HG02678 (cell line): ENCODE data around the gene PCCB.
"Not testable (repeated sequence)": the region's sequence is repeated elsewhere in the genome, so short reads cannot be mapped to it uniquely, and the experiment has no call there.

Source experiments
- ATAC-seq: cut with Tn5 transposase; IDR thresholded peaks from one replicate; pipeline ENCODE4 v1.9.1; 2021; ENCODE audit warnings: mild to moderate bottlenecking, moderate library complexity; ENCODE audit not compliant: unreplicated experiment

PCCB gene

GRCh38 chr3:136311261-136311660 lies 61.1 kb downstream of the PCCB start:
- ATAC-seq: no peak

GRCh38 chr3:136311968-136312367 lies 61.8 kb downstream of the PCCB start:
- ATAC-seq: no peak

- ATAC-seq: no peak
Observed at GRCh38 chr3:136326316-136326715, 76.2 kb downstream of the PCCB start.

- no peak for ATAC-seq
Observed at GRCh38 chr3:136327671-136328070, 77.5 kb downstream of the PCCB start.

GRCh38 chr3:136329593-136329992 lies 79.5 kb downstream of the PCCB start:
- ATAC-seq: no peak

- ATAC-seq: no peak
Observed at GRCh38 chr3:136330900-136331299, 80.8 kb downstream of the PCCB start.

GRCh38 chr3:136332302-136332701 lies 82.2 kb downstream of the PCCB start:
- no peak for ATAC-seq

- ATAC-seq: no peak
Observed at GRCh38 chr3:136332776-136333175, 82.6 kb downstream of the PCCB start.

- ATAC-seq: no peak
Observed at GRCh38 chr3:136334209-136334608, 84.1 kb downstream of the PCCB start.

- not testable (repeated sequence) for ATAC-seq
Observed at GRCh38 chr3:136334726-136335125, 84.6 kb downstream of the PCCB start.

GRCh38 chr3:136336329-136337100 lies 86.4 kb downstream of the PCCB start:
- no peak for ATAC-seq

- ATAC-seq: no peak
Observed at GRCh38 chr3:136343446-136343845, 93.3 kb downstream of the PCCB start.

GRCh38 chr3:136343873-136344555 lies 93.9 kb downstream of the PCCB start:
- no peak for ATAC-seq

GRCh38 chr3:136346486-136346885 lies 96.3 kb downstream of the PCCB start:
- no peak for ATAC-seq

- ATAC-seq: no peak
Observed at GRCh38 chr3:136350132-136350531, 100.0 kb downstream of the PCCB start.

- ATAC-seq: no peak
Observed at GRCh38 chr3:136350557-136350956, 100.4 kb downstream of the PCCB start.

- ATAC-seq: no peak
Observed at GRCh38 chr3:136351351-136351750, 101.2 kb downstream of the PCCB start.

GRCh38 chr3:136351905-136352304 lies 101.8 kb downstream of the PCCB start:
- ATAC-seq: no peak

GRCh38 chr3:136353461-136353860 lies 103.3 kb downstream of the PCCB start:
- ATAC-seq: no peak

- no peak for ATAC-seq
Observed at GRCh38 chr3:136366289-136366688, 116.1 kb downstream of the PCCB start.

- ATAC-seq: not testable (repeated sequence)
Observed at GRCh38 chr3:136375800-136376199, 125.7 kb downstream of the PCCB start.

- ATAC-seq: no peak
Observed at GRCh38 chr3:136377508-136377907, 127.4 kb downstream of the PCCB start.
